Caco-2 (cell line): ENCODE data around the gene CXCR5. TPM values are rescaled to one million over a fixed set of nuclear protein-coding genes. Genes with fewer than 3 reads are reported as not detected.

Experiments used
- BruUV-seq: library from RNA; stranded (reverse); fragments of 400-500 nt; replicated peaks from 2 replicates; lab custom pipeline; 2021; lab: Mats Ljungman, UMichigan
- CTCF ChIA-PET: fragments of 300-600 bp; sonication (Branson Sonifier 250); formaldehyde crosslinking; loops from one replicate; lab custom pipeline; 2022; ENCODE audit warnings: antibody characterized with exemption; lab: Charles Lee
- POLR2A ChIA-PET: fragments of 300-600 bp; sonication (Branson Sonifier 250); formaldehyde crosslinking; loops from one replicate; lab custom pipeline; 2022; ENCODE audit warnings: antibody characterized with exemption; lab: Charles Lee
- DNase-seq, 2 experiments: peaks; one replicate each; pipeline versions ENCODE4 v3.0.0 to v3.0.0-alpha.2; 2020 to 2022
- H3K27me3 ChIP-seq: replicated peaks from 2 replicates; pipeline ENCODE4 v1.6.0; 2011; ENCODE audit warnings: low read length; ENCODE audit not compliant: control insufficient read depth, insufficient read depth
- H3K36me3 ChIP-seq: 2 replicates; pipeline ENCODE4 v1.5.1; 2011; ENCODE audit warnings: low read length; ENCODE audit not compliant: control insufficient read depth, insufficient read depth
- H3K4me1 ChIP-seq: fragments of 250-450 bp; sonication (Bioruptor Pico); 2 replicates; pipeline ENCODE4 v1.5.1; 2020; ENCODE audit warnings: mild to moderate bottlenecking
- H3K4me3 ChIP-seq: 2 replicates; pipeline ENCODE4 v1.5.1; 2011; ENCODE audit warnings: low read depth, mild to moderate bottlenecking, control low read depth, low read length
- H3K9me3 ChIP-seq: fragments of 250-450 bp; sonication (Bioruptor Pico); 2 replicates; pipeline ENCODE4 v1.5.1; 2020; ENCODE audit warnings: mild to moderate bottlenecking, moderate library complexity
- H3K27ac Mint-ChIP-seq: one replicate; pipeline ENCODE4 v1.8.0; 2022; ENCODE audit warnings: mixed read lengths; ENCODE audit not compliant: unreplicated experiment
- H3K27me3 Mint-ChIP-seq: one replicate; pipeline ENCODE4 v1.8.0; 2022; ENCODE audit warnings: mixed read lengths; ENCODE audit not compliant: insufficient read depth, unreplicated experiment
- H3K36me3 Mint-ChIP-seq: one replicate; pipeline ENCODE4 v1.8.0; 2022; ENCODE audit warnings: mild to moderate bottlenecking, mixed read lengths; ENCODE audit not compliant: insufficient read depth, unreplicated experiment
- H3K4me1 Mint-ChIP-seq: one replicate; pipeline ENCODE4 v1.8.0; 2022; ENCODE audit warnings: low read depth, mixed read lengths; ENCODE audit not compliant: unreplicated experiment
- H3K4me3 Mint-ChIP-seq: one replicate; pipeline ENCODE4 v1.8.0; 2022; ENCODE audit warnings: mild to moderate bottlenecking, moderate library complexity, mixed read lengths; ENCODE audit not compliant: unreplicated experiment
- H3K9me3 Mint-ChIP-seq: one replicate; pipeline ENCODE4 v1.8.0; 2022; ENCODE audit warnings: mixed read lengths; ENCODE audit not compliant: unreplicated experiment
- intact Hi-C: fragments of 100-400 bp; cut with micrococcal nuclease; formaldehyde crosslinking; loops from one replicate; pipeline ENCODE4 v1.10.0; 2022; ENCODE audit not compliant: unreplicated experiment
- total RNA-seq: library from RNA; stranded (reverse); gene quantifications from 2 replicates; pipeline ENCODE4 v1.2.3, GENCODE V29; 2022
- TF ChIP-seq, protein P1 (sequence below), 2 experiments: fragments of 200-600 bp in 1 of 2; IDR thresholded peaks; 1 replicate in 1 of 2; 2 replicates in 1 of 2; pipeline versions ENCODE4 v1.5.1 to v1.8.0; 2011 to 2022; ENCODE audit warnings: antibody characterized with exemption in 1 of 2, control low read depth in 1 of 2, inconsistent platforms in 1 of 2, low read depth in 1 of 2, low read length in 1 of 2, mild to moderate bottlenecking in 1 of 2, moderate library complexity in 1 of 2; ENCODE audit not compliant: insufficient read depth in 1 of 2, severe bottlenecking in 1 of 2, unreplicated experiment in 1 of 2

Gene CXCR5
- total RNA-seq, 1 experiment from 2014 or later = not detected

DNA sequence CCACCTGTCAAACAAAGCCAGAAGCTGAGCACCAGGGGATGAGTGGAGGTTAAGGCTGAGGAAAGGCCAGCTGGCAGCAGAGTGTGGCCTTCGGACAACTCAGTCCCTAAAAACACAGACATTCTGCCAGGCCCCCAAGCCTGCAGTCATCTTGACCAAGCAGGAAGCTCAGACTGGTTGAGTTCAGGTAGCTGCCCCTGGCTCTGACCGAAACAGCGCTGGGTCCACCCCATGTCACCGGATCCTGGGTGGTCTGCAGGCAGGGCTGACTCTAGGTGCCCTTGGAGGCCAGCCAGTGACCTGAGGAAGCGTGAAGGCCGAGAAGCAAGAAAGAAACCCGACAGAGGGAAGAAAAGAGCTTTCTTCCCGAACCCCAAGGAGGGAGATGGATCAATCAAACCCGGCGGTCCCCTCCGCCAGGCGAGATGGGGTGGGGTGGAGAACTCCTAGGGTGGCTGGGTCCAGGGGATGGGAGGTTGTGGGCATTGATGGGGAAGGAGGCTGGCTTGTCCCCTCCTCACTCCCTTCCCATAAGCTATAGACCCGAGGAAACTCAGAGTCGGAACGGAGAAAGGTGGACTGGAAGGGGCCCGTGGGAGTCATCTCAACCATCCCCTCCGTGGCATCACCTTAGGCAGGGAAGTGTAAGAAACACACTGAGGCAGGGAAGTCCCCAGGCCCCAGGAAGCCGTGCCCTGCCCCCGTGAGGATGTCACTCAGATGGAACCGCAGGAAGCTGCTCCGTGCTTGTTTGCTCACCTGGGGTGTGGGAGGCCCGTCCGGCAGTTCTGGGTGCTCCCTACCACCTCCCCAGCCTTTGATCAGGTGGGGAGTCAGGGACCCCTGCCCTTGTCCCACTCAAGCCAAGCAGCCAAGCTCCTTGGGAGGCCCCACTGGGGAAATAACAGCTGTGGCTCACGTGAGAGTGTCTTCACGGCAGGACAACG lies 11.7 kb downstream of the CXCR5 start:
- intact Hi-C loops = loop anchor here (2.0 to 5.0 kb wide), 3 partner anchors 37 to 205 kb away; partner anchors contain the start of gene DDX6
- Mint-ChIP-seq H3K9me3 (no peaks in the 10 kb centered on the region), H3K27me3 (no peaks in the 10 kb centered on the region), H3K4me3 (peak overlapping the region; percentile 3), H3K4me1 (peaks cover 17% of the 10 kb centered on the region), H3K27ac (peak overlapping the region; percentile 70), H3K36me3 (peaks cover 70% of the 10 kb centered on the region)
- H3K9me3 ChIP-seq = no peaks in the 10 kb centered on the region
- TF ChIP-seq, protein P1, sequence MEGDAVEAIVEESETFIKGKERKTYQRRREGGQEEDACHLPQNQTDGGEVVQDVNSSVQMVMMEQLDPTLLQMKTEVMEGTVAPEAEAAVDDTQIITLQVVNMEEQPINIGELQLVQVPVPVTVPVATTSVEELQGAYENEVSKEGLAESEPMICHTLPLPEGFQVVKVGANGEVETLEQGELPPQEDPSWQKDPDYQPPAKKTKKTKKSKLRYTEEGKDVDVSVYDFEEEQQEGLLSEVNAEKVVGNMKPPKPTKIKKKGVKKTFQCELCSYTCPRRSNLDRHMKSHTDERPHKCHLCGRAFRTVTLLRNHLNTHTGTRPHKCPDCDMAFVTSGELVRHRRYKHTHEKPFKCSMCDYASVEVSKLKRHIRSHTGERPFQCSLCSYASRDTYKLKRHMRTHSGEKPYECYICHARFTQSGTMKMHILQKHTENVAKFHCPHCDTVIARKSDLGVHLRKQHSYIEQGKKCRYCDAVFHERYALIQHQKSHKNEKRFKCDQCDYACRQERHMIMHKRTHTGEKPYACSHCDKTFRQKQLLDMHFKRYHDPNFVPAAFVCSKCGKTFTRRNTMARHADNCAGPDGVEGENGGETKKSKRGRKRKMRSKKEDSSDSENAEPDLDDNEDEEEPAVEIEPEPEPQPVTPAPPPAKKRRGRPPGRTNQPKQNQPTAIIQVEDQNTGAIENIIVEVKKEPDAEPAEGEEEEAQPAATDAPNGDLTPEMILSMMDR (IDR thresholded peaks at IDR 0.05; ENCODE audit: insufficient read depth in 1 of 2, low read depth in 1 of 2, low read length in 1 of 2, severe bottlenecking in 1 of 2, unreplicated experiment in 1 of 2) = no peak
- DNase-seq = peak; percentile 62 to 67
- BruUV-seq = no TSS peak
- ChIA-PET CTCF (interaction anchor here (0.6 to 1.7 kb wide), 9 partner anchors 14 to 205 kb away, joined by 3 to 13 read pairs (median 5); partner anchors contain the start of gene DDX6), POLR2A (interaction anchor here (0.8 to 1.8 kb wide), 5 partner anchors 16 to 105 kb away, joined by 3 to 8 read pairs (median 6); no protein-coding TSS in a partner anchor)
- H3K27me3 ChIP-seq = no peaks in the 10 kb centered on the region
- H3K4me3 ChIP-seq = no peak overlapping the region
- 0 out of 2 replicates have a peak, but pooled peaks cover 3% of the 10 kb centered on the region for H3K4me1 ChIP-seq
- H3K36me3 ChIP-seq = peaks cover 3% of the 10 kb centered on the region

DNA sequence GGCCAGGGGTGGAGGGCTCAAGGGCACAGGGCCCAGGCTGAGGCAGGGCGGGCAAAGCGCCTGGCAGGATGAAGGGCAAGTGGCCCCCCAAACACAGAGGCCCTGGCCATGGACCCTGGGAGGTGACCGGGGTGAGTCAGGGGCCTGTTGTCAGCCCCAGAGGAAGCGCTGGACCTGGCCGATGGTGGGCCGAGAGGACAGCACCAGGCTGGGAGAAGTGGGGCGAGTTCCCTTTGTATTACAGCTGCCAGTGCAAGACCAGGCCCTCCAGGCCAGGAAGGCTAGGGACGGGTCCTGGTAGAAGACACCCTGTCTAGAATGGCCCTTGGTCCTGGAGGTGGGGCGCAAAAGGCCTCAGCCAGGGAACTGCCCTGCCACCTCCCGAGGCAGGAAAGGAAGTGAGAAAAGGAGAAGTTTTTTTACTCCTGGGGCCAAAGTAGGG lies 12.8 kb downstream of the CXCR5 start:
- BruUV-seq = no TSS peak
- Mint-ChIP-seq H3K4me1 (peaks cover 18% of the 10 kb centered on the region), H3K9me3 (no peaks in the 10 kb centered on the region), H3K36me3 (peaks cover 81% of the 10 kb centered on the region), H3K4me3 (no peak overlapping the region), H3K27me3 (no peaks in the 10 kb centered on the region), H3K27ac (peak overlapping the region; percentile 70)
- ChIA-PET POLR2A (interaction anchor here (1.2 kb wide), 1 partner anchor 106 kb away, joined by 4 read pairs; no protein-coding TSS in a partner anchor), CTCF (interaction anchor here (0.6 kb wide), 1 partner anchor 206 kb away, joined by 4 read pairs; no protein-coding TSS in a partner anchor)
- 0 out of 2 replicates have a peak, but pooled peaks cover 3% of the 10 kb centered on the region for H3K4me1 ChIP-seq
- no peaks in the 10 kb centered on the region for H3K27me3 ChIP-seq
- H3K4me3 ChIP-seq = no peak overlapping the region
- TF ChIP-seq, protein P1 (IDR thresholded peaks at IDR 0.05; ENCODE audit: insufficient read depth in 1 of 2, low read depth in 1 of 2, low read length in 1 of 2, severe bottlenecking in 1 of 2, unreplicated experiment in 1 of 2) = no peak
- peak in 1 of 2 experiments; percentile 54 for DNase-seq
- intact Hi-C loops = loop anchor here (2.0 to 5.0 kb wide), 3 partner anchors 36 to 206 kb away; partner anchors contain the start of gene DDX6
- H3K9me3 ChIP-seq = no peaks in the 10 kb centered on the region
- peaks cover 7% of the 10 kb centered on the region for H3K36me3 ChIP-seq
